HepG2 (cell line): Measurements from ENCODE around the gene FAM171A2. TPM values are rescaled to one million over a fixed set of nuclear protein-coding genes. Genes with fewer than 3 reads are reported as not detected.

Experiments
- AKNA ChIP-seq: sonication (generic); formaldehyde crosslinking; IDR thresholded peaks from 2 replicates; pipeline ENCODE4 v1.4.0; 2020; ENCODE audit warnings: missing genetic modification reagents, borderline replicate concordance
- BRF2 ChIP-seq: sonication (generic); formaldehyde crosslinking; IDR thresholded peaks from 2 replicates; pipeline ENCODE4 v1.8.1; 2022; ENCODE audit warnings: mild to moderate bottlenecking, missing genetic modification reagents
- KLF9 ChIP-seq: IDR thresholded peaks from 2 replicates; pipeline ENCODE4 v1.6.1; 2016; ENCODE audit warnings: low read depth
- MTF1 ChIP-seq: sonication (generic); formaldehyde crosslinking; IDR thresholded peaks from 2 replicates; pipeline ENCODE4 v1.5.0; 2020; ENCODE audit warnings: missing genetic modification reagents
- PAXIP1 ChIP-seq: sonication (generic); formaldehyde crosslinking; conservative IDR thresholded peaks from 2 replicates; pipeline ENCODE4 v1.4.0; 2020; ENCODE audit warnings: mild to moderate bottlenecking, missing genetic modification reagents, moderate library complexity
- SNAPC2 ChIP-seq: sonication (generic); formaldehyde crosslinking; IDR thresholded peaks from 2 replicates; pipeline ENCODE4 v1.8.1; 2022; ENCODE audit warnings: mild to moderate bottlenecking, missing genetic modification reagents
- TFDP2 ChIP-seq: sonication (generic); formaldehyde crosslinking; IDR thresholded peaks from 2 replicates; pipeline ENCODE4 v1.4.0; 2020; ENCODE audit warnings: missing genetic modification reagents
- ZFP37 ChIP-seq: sonication (generic); formaldehyde crosslinking; IDR thresholded peaks from 2 replicates; pipeline ENCODE4 v1.4.0; 2020; ENCODE audit warnings: missing genetic modification reagents, borderline replicate concordance
- ZNF225 ChIP-seq: sonication (generic); formaldehyde crosslinking; IDR thresholded peaks from 2 replicates; pipeline ENCODE4 v1.4.0; 2020; ENCODE audit warnings: mild to moderate bottlenecking, missing genetic modification reagents
- ZNF275 ChIP-seq: sonication (generic); formaldehyde crosslinking; IDR thresholded peaks from 2 replicates; pipeline ENCODE4 v1.8.0; 2022; ENCODE audit warnings: missing genetic modification reagents, mild to moderate bottlenecking, inconsistent platforms, borderline replicate concordance
- ZNF549 ChIP-seq: sonication (generic); formaldehyde crosslinking; IDR thresholded peaks from 2 replicates; pipeline ENCODE4 v1.5.0; 2020; ENCODE audit warnings: missing genetic modification reagents
- ZNF660 ChIP-seq: sonication (generic); formaldehyde crosslinking; IDR thresholded peaks from 2 replicates; pipeline ENCODE4 v1.5.1; 2020; ENCODE audit warnings: mild to moderate bottlenecking, low read depth, missing genetic modification reagents, borderline replicate concordance
- ZNF761 ChIP-seq: sonication (generic); formaldehyde crosslinking; conservative IDR thresholded peaks from 2 replicates; pipeline ENCODE4 v1.4.0; 2020; ENCODE audit warnings: mild to moderate bottlenecking, missing genetic modification reagents
- polyA plus RNA-seq, 8 experiments: library from polyadenylated mRNA; depleted of rRNA in 3 of 8; stranded (reverse) in 7 of 8; unstranded in 1 of 8; fragments of >200 nt; fragmentation: Illumina TruSeq in 4 of 8; extraction: Trizol in 4 of 8; gene quantifications; 2 replicates each; pipeline versions ENCODE4 v1.2.1 to v1.2.3, GENCODE V29; 2011 to 2016; ENCODE audit warnings: low read depth in 4 of 8, missing spikeins in 1 of 8, mixed read lengths in 1 of 8; ENCODE audit not compliant: insufficient read depth in 1 of 8
- total RNA-seq, 5 experiments: library from RNA; depleted of rRNA; stranded (reverse); fragments of >200 nt; fragmentation: Illumina TruSeq; extraction: Trizol; gene quantifications; 2 replicates each; pipeline ENCODE4 v1.2.3, GENCODE V29; 2016; ENCODE audit warnings: low read depth in 1 of 5

The FAM171A2 gene
- total and polyA plus RNA-seq, 2 of the 13 experiments (the other 11 are each of a cell fraction or from before 2014, with no cell fraction given), result 1.8 to 3.6 TPM

- peak; percentile 49; the same call in 1 of the 2 replicates for TF ChIP-seq TFDP2 (CRISPR knock-in tag)
- no peak for TF ChIP-seq ZNF275
- no peak for TF ChIP-seq ZNF761 (CRISPR knock-in tag)
- TF ChIP-seq BRF2 (CRISPR knock-in tag), result no peak
- no peak for TF ChIP-seq MTF1 (CRISPR knock-in tag)
- TF ChIP-seq ZNF549, result no peak
- no peak for TF ChIP-seq ZFP37 (CRISPR knock-in tag)
- TF ChIP-seq ZNF225 (CRISPR knock-in tag), result no peak
- TF ChIP-seq KLF9 (CRISPR knock-in tag), result no peak
- TF ChIP-seq AKNA (CRISPR knock-in tag), result no peak
- no peak for TF ChIP-seq PAXIP1 (CRISPR knock-in tag)
- TF ChIP-seq SNAPC2 (CRISPR knock-in tag), result no peak
- no peak for TF ChIP-seq ZNF660 (CRISPR knock-in tag)
Measured at GRCh38 chr17:44354582-44355561, 8.8 kb downstream of the FAM171A2 start (continued).
